Skin epidermis (tissue), 12 donors: ENCODE data around the gene RAB43.
"Not testable (repeated sequence)": the region's sequence is repeated elsewhere in the genome, so short reads cannot be mapped to it uniquely, and the experiment has no call there.

Source experiments
- H3K27ac ChIP-seq, 21 experiments: fragments of 200-600 bp; sonication (generic) in 11 of 21; one replicate each; pipeline ENCODE4 v1.5.0; 2020; ENCODE audit warnings: mild to moderate bottlenecking in 3 of 21, inconsistent platforms in 2 of 21, moderate library complexity in 2 of 21
- H3K4me3 ChIP-seq, 7 experiments: fragments of 200-600 bp; sonication (generic) in 2 of 7; one replicate each; pipeline ENCODE4 v1.5.0; 2020; ENCODE audit warnings: inconsistent platforms in 2 of 7, mild to moderate bottlenecking in 2 of 7, moderate library complexity in 1 of 7

The RAB43 gene

DNA sequence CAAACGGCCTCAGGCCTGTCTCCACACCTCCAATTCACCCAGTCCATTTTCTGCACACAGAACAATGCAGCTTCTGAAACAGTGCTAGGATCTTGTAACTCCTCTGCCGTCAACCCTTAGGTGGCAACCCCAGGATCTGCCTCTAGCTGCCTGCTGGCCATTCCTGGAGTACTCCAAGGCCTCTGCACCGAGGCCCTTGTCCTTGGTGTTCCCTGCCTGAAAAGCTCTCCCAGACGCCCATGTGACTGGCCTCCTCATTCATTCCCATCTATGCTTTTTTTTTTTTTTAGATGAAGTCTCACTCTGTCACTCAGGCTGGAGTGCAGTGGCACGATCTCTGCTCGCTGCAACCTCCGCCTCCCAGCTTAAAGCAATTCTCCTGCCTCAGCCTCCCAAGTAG, 18.3 kb downstream of the RAB43 start:
- Histone ChIP-seq H3K4me3 (no peak overlapping the region), H3K27ac (no peak overlapping the region)

DNA sequence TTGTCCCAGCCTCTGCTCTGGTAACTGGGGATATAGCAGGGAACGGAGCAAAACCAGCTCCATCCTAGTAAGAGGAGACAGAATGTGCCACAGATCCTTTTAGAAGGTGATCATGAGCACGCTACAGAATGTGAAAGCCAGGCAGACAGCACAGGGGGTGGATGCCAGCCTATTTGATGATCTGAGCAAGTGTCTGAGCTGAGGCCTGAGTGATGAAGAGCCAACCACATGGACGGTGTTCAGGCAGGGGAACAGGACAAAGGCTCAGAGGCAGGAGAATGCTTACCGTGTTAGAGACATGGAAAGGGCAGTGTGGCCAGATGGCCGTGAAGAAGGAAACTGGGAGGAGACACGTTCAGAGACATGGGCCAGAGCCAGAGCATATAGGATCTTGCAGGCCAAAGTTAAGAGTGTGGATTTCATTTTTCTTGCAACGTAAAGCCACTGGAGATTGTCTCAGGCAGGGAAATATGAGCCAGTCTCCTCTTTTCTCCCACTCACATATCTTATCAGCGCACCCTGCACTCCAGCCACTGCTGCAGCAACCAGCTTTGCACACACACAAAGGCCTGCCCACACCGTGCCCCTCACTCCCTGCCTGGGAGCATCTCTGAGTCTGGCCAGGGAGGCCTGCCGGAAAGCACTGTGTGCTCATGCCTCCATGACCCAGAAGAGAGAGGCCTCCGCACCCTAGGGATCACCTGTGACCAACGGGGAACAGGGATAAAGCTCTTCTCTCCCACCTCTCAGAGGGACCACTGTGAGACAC, 20.1 kb downstream of the RAB43 start:
- no peak overlapping the region for H3K4me3 ChIP-seq
- H3K27ac ChIP-seq: no peak overlapping the region

DNA sequence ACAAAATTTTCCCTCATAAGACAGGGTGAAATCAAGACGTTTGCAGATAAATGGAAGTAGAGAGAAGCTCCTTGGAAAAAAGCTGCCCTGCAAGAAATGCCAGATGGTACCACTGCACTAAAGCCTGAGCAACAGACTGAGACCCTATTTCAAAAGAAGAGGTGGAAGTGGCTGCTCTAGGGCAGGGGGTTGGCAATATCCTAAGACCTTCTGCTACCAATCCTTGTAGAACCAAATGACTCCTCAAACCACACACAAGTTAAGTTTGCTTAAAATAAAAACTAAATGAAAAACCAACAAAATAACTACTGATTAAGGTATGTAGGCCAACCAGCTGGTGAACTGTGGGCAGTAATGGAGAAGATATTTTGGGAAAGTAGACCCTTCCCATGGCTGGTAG, 21.3 kb downstream of the RAB43 start:
- Histone ChIP-seq H3K27ac (no peak overlapping the region), H3K4me3 (no peak overlapping the region)

DNA sequence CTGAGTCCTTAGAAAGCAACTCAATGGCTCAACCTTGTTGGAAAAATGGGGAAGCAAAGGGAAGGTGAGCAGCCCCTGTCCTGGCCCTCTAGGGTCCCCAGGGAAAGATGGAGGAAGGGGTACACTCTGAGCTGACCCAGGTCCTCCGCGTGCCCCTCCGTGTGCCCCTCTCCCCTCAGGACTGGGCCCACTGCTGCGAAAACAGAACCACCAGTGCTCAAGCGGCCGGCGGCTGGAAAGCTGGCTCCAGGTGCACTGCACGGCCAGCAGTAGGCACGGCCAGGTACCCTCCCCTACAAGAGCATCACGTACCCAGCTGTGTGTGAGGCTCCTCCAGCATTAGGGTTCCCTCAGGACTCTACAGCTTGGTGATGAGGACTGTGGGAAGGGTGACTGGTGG, 26.3 kb downstream of the RAB43 start:
- no peak overlapping the region for H3K27ac ChIP-seq

GRCh38 chr3:129088312-129088711, 33.3 kb downstream of the RAB43 start:
- not testable (repeated sequence) for H3K4me3 ChIP-seq, H3K27ac ChIP-seq

More for the DNA sequence above, 26.3 kb downstream of the RAB43 start:
- no peak overlapping the region for H3K4me3 ChIP-seq

GRCh38 chr3:129087904-129088303, 33.7 kb downstream of the RAB43 start:
- H3K4me3 ChIP-seq, H3K27ac ChIP-seq: not testable (repeated sequence)

- Histone ChIP-seq H3K27ac (peak overlapping the region in 14 of 21 experiments; percentile 2 to 79 (median 60)), H3K4me3 (no peak overlapping the region)
Observed at GRCh38 chr3:129087138-129087702, 34.4 kb downstream of the RAB43 start.

GRCh38 chr3:129085818-129086217, 35.8 kb downstream of the RAB43 start:
- H3K27ac ChIP-seq: peak overlapping the region in 1 of 21 experiments; percentile 76

GRCh38 chr3:129085165-129085715, 36.4 kb downstream of the RAB43 start:
- H3K4me3 ChIP-seq: no peak overlapping the region
- H3K27ac ChIP-seq: no peak overlapping the region

More at GRCh38 chr3:129085818-129086217, 35.8 kb downstream of the RAB43 start:
- no peak overlapping the region for H3K4me3 ChIP-seq

GRCh38 chr3:129084501-129084900, 37.1 kb downstream of the RAB43 start:
- Histone ChIP-seq H3K27ac (no peak overlapping the region), H3K4me3 (no peak overlapping the region)

DNA sequence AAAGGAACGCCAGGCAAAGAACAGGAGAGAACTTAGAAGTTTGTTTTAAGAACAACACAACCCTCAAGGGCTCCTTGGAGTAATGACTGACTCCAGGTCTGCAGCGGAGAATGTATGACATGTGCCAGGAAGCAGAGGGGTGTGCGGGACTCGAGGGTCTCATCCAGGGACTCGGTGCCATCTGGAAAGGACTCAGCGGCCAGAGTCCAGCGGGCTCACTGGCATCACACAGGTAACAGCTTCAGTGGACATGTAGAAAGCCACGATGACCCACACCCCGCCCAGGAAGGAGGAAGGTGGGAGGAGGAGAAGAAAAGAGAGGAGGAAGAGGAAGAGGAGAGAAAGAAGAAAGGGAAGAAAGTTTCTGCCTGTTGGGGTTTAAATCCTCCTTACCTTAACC, 39.6 kb downstream of the RAB43 start:
- no peak overlapping the region for H3K27ac ChIP-seq
- H3K4me3 ChIP-seq: no peak overlapping the region

DNA sequence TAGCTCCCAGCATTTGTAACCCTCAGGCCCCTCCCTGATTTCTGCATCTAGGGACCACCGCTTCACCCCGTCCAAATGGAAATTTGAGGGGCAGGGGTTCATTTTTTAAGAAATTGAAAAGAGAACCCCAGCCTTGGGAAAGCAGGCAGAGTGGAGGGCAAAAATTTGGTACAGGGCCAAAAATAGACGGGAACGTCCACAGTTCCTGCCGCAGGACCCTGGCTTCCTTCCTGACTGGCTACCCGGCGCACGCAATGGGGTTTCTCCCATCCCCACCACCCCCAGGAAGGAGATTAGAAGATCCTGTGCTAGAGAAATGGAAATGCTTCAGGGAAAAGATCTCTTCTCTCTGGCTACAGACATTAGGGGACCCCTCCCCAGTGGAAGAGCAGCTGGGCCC, 40.1 kb downstream of the RAB43 start:
- Histone ChIP-seq H3K4me3 (no peak overlapping the region), H3K27ac (no peak overlapping the region)

- Histone ChIP-seq H3K27ac (no peak overlapping the region), H3K4me3 (no peak overlapping the region)
Observed at GRCh38 chr3:129078510-129078909, 43.1 kb downstream of the RAB43 start.

DNA sequence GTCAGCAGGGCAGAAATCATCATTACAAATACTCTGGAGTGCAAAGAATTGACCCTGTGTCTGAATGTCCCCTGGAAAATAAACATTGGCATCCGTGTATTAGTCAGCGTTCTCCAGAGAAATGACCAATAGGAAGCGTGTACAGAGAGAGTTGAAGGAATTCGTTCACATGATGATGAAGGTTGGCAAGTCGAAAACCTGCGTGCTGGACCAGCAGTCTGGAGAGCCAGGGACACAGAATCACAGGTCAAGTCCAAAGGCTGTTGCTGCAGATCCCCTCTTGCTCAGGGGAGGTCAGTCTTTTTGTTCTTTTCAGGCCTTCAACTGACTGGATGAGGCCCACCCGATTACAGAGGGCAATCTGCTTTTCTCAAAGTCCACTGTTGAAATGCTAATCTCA, 44.4 kb downstream of the RAB43 start:
- Histone ChIP-seq H3K27ac (no peak overlapping the region), H3K4me3 (no peak overlapping the region)

- Histone ChIP-seq H3K27ac (no peak overlapping the region), H3K4me3 (no peak overlapping the region)
Observed at GRCh38 chr3:129070086-129070885, 51.3 kb downstream of the RAB43 start.

- H3K4me3 ChIP-seq, H3K27ac ChIP-seq: not testable (repeated sequence)
Observed at GRCh38 chr3:129069313-129070085, 52.1 kb downstream of the RAB43 start.

- Histone ChIP-seq H3K4me3 (peak overlapping the region; percentile 15 to 45 (median 32)), H3K27ac (peak overlapping the region in 11 of 21 experiments; percentile 7 to 65 (median 19))
Observed at GRCh38 chr3:129068291-129068886, 53.2 kb downstream of the RAB43 start.

DNA sequence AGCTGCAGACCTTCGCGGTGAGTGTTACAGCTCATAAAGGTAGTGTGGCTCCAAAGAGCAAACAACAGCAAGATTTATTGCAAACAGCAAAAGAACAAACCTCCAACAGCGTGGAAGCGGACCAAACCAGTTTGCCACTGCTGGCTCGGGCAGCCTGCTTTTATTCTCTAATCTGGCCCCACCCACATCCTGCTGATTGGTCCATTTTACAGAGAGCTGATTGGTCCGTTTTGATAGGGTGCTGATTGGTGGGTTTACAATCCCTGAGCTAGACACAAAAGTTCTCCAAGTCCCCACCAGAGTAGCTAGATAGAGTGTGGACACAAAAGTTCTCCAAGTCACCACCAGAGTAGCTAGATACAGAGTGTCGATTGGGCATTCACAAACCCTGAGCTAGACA, 53.9 kb downstream of the RAB43 start:
- H3K27ac ChIP-seq: peak overlapping the region in 1 of 21 experiments; percentile 38
- H3K4me3 ChIP-seq: not testable (repeated sequence)

- H3K27ac ChIP-seq: no peak overlapping the region
- no peak overlapping the region for H3K4me3 ChIP-seq
Observed at GRCh38 chr3:129065720-129066073, 55.9 kb downstream of the RAB43 start.
